A549 (cell line): ENCODE data around the gene MAPRE3. TPM values are rescaled to one million over a fixed set of nuclear protein-coding genes. Genes with fewer than 3 reads are reported as not detected.

ENCODE experiments used
- ATAC-seq, 2 experiments: fragments of 200-7000 bp in 1 of 2; fragments of >200 bp in 1 of 2; cut with Nextera tagmentation in 1 of 2; cut with Tn5 transposase in 1 of 2; 3 replicates each; pipeline versions ENCODE4 v1.8.0 to v1.9.1; 2018 to 2020; ENCODE audit warnings: mild to moderate bottlenecking in 1 of 2, moderate library complexity in 1 of 2
- CTCF ChIA-PET: fragments of 300-600 bp; sonication (Branson Sonifier 250); formaldehyde crosslinking; extraction: SDS; loops from one replicate; lab custom pipeline; 2021; ENCODE audit warnings: antibody characterized with exemption, inconsistent platforms; lab: Yijun Ruan, JAX
- POLR2A ChIA-PET: fragments of 350-600 bp; formaldehyde crosslinking; extraction: SDS; loops from one replicate; lab custom pipeline; 2021; ENCODE audit warnings: antibody characterized with exemption, inconsistent platforms; lab: Yijun Ruan, JAX
- DNase-seq, 2 experiments: peaks; one replicate each; pipeline versions ENCODE4 v3.0.0 to v3.0.0-alpha.2; 2011 to 2016; ENCODE audit warnings: low read depth in 1 of 2, low spot score in 1 of 2
- FAIRE-seq: peaks from 2 replicates; lab custom pipeline; 2011; peaks lifted over from hg19 to GRCh38; lab: Jason Lieb, UNC
- H3K27ac ChIP-seq, 2 experiments: fragments of >200 bp; sonication (Bioruptor Twin); formaldehyde crosslinking; 3 replicates each; pipeline ENCODE4 v1.5.1; 2016 to 2017
- H3K4me1 ChIP-seq: fragments of >200 bp; sonication (Bioruptor Twin); formaldehyde crosslinking; 3 replicates; pipeline ENCODE4 v1.6.1; 2016
- H3K4me2 ChIP-seq: fragments of >200 bp; sonication (Bioruptor Twin); formaldehyde crosslinking; 3 replicates; pipeline ENCODE4 v1.6.1; 2016
- H3K4me3 ChIP-seq: fragments of >200 bp; sonication (Bioruptor Twin); formaldehyde crosslinking; 3 replicates; pipeline ENCODE4 v1.5.1; 2016
- H3K9me3 ChIP-seq: fragments of >200 bp; sonication (Bioruptor Twin); formaldehyde crosslinking; 3 replicates; pipeline ENCODE4 v1.6.1; 2016
- ATOH8 ChIP-seq: fragments of 250-450 bp; sonication (Bioruptor Pico); IDR thresholded peaks from 2 replicates; pipeline ENCODE4 v1.5.0; 2020; ENCODE audit warnings: low read depth, mild to moderate bottlenecking, moderate library complexity
- CBX2 ChIP-seq: fragments of 200-600 bp; sonication (generic); IDR thresholded peaks from 2 replicates; pipeline ENCODE4 v1.6.1; 2016; ENCODE audit warnings: low read depth, mild to moderate bottlenecking, borderline replicate concordance
- CBX8 ChIP-seq: fragments of 200-600 bp; sonication (generic); IDR thresholded peaks from 2 replicates; pipeline ENCODE4 v1.6.1; 2016
- CEBPB ChIP-seq, 2 experiments: fragments of >200 bp in 1 of 2; sonication (Bioruptor Twin) in 1 of 2; formaldehyde crosslinking in 1 of 2; IDR thresholded peaks; 2 replicates each; pipeline ENCODE4 v1.6.1; 2012 to 2016
- CHD2 ChIP-seq: fragments of 150-350 bp; IDR thresholded peaks from 2 replicates; pipeline ENCODE4 v1.6.1; 2014; ENCODE audit warnings: low read length; ENCODE audit not compliant: partially characterized antibody
- CHD4 ChIP-seq: fragments of 200-600 bp; sonication (generic); IDR thresholded peaks from 2 replicates; pipeline ENCODE4 v1.6.1; 2016; ENCODE audit warnings: antibody characterized with exemption, mild to moderate bottlenecking, borderline replicate concordance
- E2F6 ChIP-seq: IDR thresholded peaks from 2 replicates; pipeline ENCODE4 v1.6.1; 2012; ENCODE audit warnings: low read depth, borderline replicate concordance
- EHMT2 ChIP-seq: fragments of 200-600 bp; sonication (generic); IDR thresholded peaks from 2 replicates; pipeline ENCODE4 v1.6.1; 2016; ENCODE audit warnings: antibody characterized with exemption, low read depth, mild to moderate bottlenecking, moderate library complexity
- ELK1 ChIP-seq: fragments of 150-350 bp; IDR thresholded peaks from 2 replicates; pipeline ENCODE4 v1.6.1; 2014; ENCODE audit warnings: low read depth, mild to moderate bottlenecking, low read length
- EP300 ChIP-seq, 2 experiments: fragments of >200 bp; sonication (Bioruptor Twin); formaldehyde crosslinking; IDR thresholded peaks; 2 replicates in 1 of 2; 3 replicates in 1 of 2; pipeline ENCODE4 v1.6.1; 2016 to 2017
- FOSB ChIP-seq: fragments of 250-450 bp; sonication (Bioruptor Pico); IDR thresholded peaks from 2 replicates; pipeline ENCODE4 v1.5.0; 2020; ENCODE audit warnings: mild to moderate bottlenecking, moderate library complexity
- FOSL2 ChIP-seq, 2 experiments: fragments of 450-650 bp in 1 of 2; fragments of >200 bp in 1 of 2; sonication (Bioruptor Twin) in 1 of 2; formaldehyde crosslinking; IDR thresholded peaks; 2 replicates each; pipeline versions ENCODE4 v1.5.0 to v1.6.1; 2016 to 2020; ENCODE audit warnings: mild to moderate bottlenecking in 1 of 2, moderate library complexity in 1 of 2
- GATA3 ChIP-seq: IDR thresholded peaks from 2 replicates; pipeline ENCODE4 v1.6.1; 2012; ENCODE audit warnings: borderline replicate concordance
- HMGXB4 ChIP-seq: fragments of 250-450 bp; sonication (Bioruptor Pico); IDR thresholded peaks from 2 replicates; pipeline ENCODE4 v1.5.0; 2021; ENCODE audit warnings: mild to moderate bottlenecking, moderate library complexity, borderline replicate concordance
- JUN ChIP-seq, 2 experiments: fragments of >200 bp; sonication (Bioruptor Twin); formaldehyde crosslinking; IDR thresholded peaks; 2 replicates in 1 of 2; 3 replicates in 1 of 2; pipeline ENCODE4 v1.6.1; 2016 to 2017
- MAFK ChIP-seq: fragments of 450-650 bp; IDR thresholded peaks from 2 replicates; pipeline ENCODE4 v1.6.1; 2014; ENCODE audit not compliant: partially characterized antibody
- MAZ ChIP-seq: fragments of 150-350 bp; IDR thresholded peaks from 2 replicates; pipeline ENCODE4 v1.6.1; 2014; ENCODE audit warnings: antibody characterized with exemption, low read depth, low read length, borderline replicate concordance
- MYC ChIP-seq: IDR thresholded peaks from 2 replicates; pipeline ENCODE4 v1.6.1; 2012; ENCODE audit warnings: mild to moderate bottlenecking, inconsistent platforms, low read length, improper control_type of control experiment, borderline replicate concordance
- NR3C1 ChIP-seq: fragments of >200 bp; sonication (Bioruptor Twin); formaldehyde crosslinking; IDR thresholded peaks from 3 replicates; pipeline ENCODE4 v1.6.1; 2017
- PHF8 ChIP-seq: fragments of 200-600 bp; sonication (generic); IDR thresholded peaks from 2 replicates; pipeline ENCODE4 v1.6.1; 2016; ENCODE audit warnings: low read depth, mild to moderate bottlenecking, antibody characterized with exemption, moderate library complexity, borderline replicate concordance
- RARB ChIP-seq: fragments of 250-450 bp; sonication (Bioruptor Pico); IDR thresholded peaks from 2 replicates; pipeline ENCODE4 v1.8.0; 2021; ENCODE audit warnings: mild to moderate bottlenecking, moderate library complexity
- RCOR1 ChIP-seq: fragments of 150-350 bp; IDR thresholded peaks from 2 replicates; pipeline ENCODE4 v1.6.1; 2014; ENCODE audit warnings: antibody characterized with exemption, low read length, low read depth
- TFCP2L1 ChIP-seq: fragments of 250-450 bp; sonication (Bioruptor Pico); IDR thresholded peaks from 2 replicates; pipeline ENCODE4 v1.5.0; 2021; ENCODE audit warnings: mild to moderate bottlenecking
- ZNF302 ChIP-seq: fragments of 250-450 bp; sonication (Bioruptor Pico); IDR thresholded peaks from 2 replicates; pipeline ENCODE4 v1.9.0; 2021; ENCODE audit warnings: inconsistent platforms, mild to moderate bottlenecking, moderate library complexity
- ZSCAN20 ChIP-seq: fragments of 250-450 bp; sonication (Bioruptor Pico); IDR thresholded peaks from 2 replicates; pipeline ENCODE4 v1.8.0; 2022; ENCODE audit warnings: mild to moderate bottlenecking, moderate library complexity
- WGBS: methylation state at CpG from one replicate; pipeline ENCODE4 v1.1.6; 2017; ENCODE audit errors: missing lambda C conversion rate; 5-methylcytosine and 5-hydroxymethylcytosine counted together
- polyA plus RNA-seq, 4 experiments: library from polyadenylated mRNA; depleted of rRNA in 3 of 4; stranded (reverse); fragments of >200 nt; fragmentation: RNase III in 1 of 4; extraction: RNeasy Plus Mini Kit Qiagen cat#74134 plus additional on column Dnase treatment in 1 of 4; gene quantifications; 2 replicates in 3 of 4; 3 replicates in 1 of 4; pipeline ENCODE4 v1.2.3, GENCODE V29; 2011 to 2017

MAPRE3 gene
- polyA plus RNA-seq, 2 of the 4 experiments (the other 2 are of a cell fraction), result 12.1 to 21.5 TPM

GRCh38 chr2:27042985-27043634 lies 72.7 kb downstream of the MAPRE3 start:
- FAIRE-seq (no peak), ATAC-seq (no peak), DNase-seq (no peak)
- Histone ChIP-seq H3K27ac (no peak overlapping the region), H3K9me3 (no peaks in the 10 kb centered on the region), H3K4me1 (no peaks in the 10 kb centered on the region), H3K4me2 (no peak overlapping the region), H3K4me3 (no peak overlapping the region)
- ChIA-PET POLR2A (interaction anchor here (1.0 to 1.2 kb wide), 2 partner anchors 10 to 12 kb away, joined by 3 to 5 read pairs; partner anchors contain the start of gene TMEM214), CTCF (interaction anchor here (0.6 to 2.0 kb wide), 7 partner anchors 8 to 81 kb away, joined by 3 to 10 read pairs (median 4); partner anchors contain the start of genes AGBL5 and TMEM214)
- TF ChIP-seq FOSB (CRISPR knock-in tag), result no peak
- no peak for TF ChIP-seq CBX8
- 0 out of 5 replicates have a peak, but pooled peaks of 1 of the 2 experiments have one; percentile 4 for TF ChIP-seq JUN (IDR thresholded peaks at IDR 0.05)
- no peak for TF ChIP-seq TFCP2L1
- TF ChIP-seq CHD2, result no peak
- WGBS, result 83% methylated on average over 7 of the region's 7 CpGs

- peak overlapping the region; percentile 86 for H3K4me3 ChIP-seq
- ChIA-PET POLR2A (interaction anchor here (1.0 to 3.3 kb wide), 9 partner anchors 8 to 88 kb away, joined by 3 to 37 read pairs (median 9); partner anchors contain the start of genes OST4 and TMEM214), CTCF (interaction anchor here (0.6 to 13.5 kb wide), 17 partner anchors 10 to 231 kb away, joined by 3 to 143 read pairs (median 6); partner anchors contain the start of genes OST4 and TMEM214)
- FAIRE-seq (no peak), DNase-seq (peak in 1 of 2 experiments; percentile 70), ATAC-seq (peak; percentile 23 to 38)
- peaks cover 13% of the 10 kb centered on the region; the same call in 2 of the 3 replicates for H3K4me1 ChIP-seq
- peak overlapping the region; percentile 79 to 93 for H3K27ac ChIP-seq
- peak overlapping the region; percentile 89 for H3K4me2 ChIP-seq
- 46% methylated on average over 19 of the region's 52 CpGs for WGBS
- TF ChIP-seq GATA3 (no peak), EHMT2 (no peak), RARB (CRISPR knock-in tag) (no peak), MAFK (no peak), FOSL2 (IDR thresholded peaks at IDR 0.05) (no peak), FOSL2 (CRISPR knock-in tag; IDR thresholded peaks at IDR 0.05) (no peak), RCOR1 (no peak), PHF8 (no peak), CEBPB (IDR thresholded peaks at IDR 0.05) (no peak), E2F6 (no peak), MAZ (no peak)
- no peaks in the 10 kb centered on the region for H3K9me3 ChIP-seq
Measured at GRCh38 chr2:27049422-27050280, 79.2 kb downstream of the MAPRE3 start.

GRCh38 chr2:27050281-27050995 lies 80.0 kb downstream of the MAPRE3 start:
- WGBS, result 2% methylated on average over 47 of the region's 48 CpGs
- CTCF ChIA-PET, result interaction anchor here (0.8 to 13.5 kb wide), 18 partner anchors 9 to 253 kb away, joined by 3 to 143 read pairs (median 6); partner anchors contain the start of genes OST4 and TMEM214
- H3K4me3 ChIP-seq, result peak overlapping the region; percentile 86
- H3K27ac ChIP-seq, result peak overlapping the region; percentile 83 to 93
- ATAC-seq (peak; percentile 77 to 86), FAIRE-seq (no peak), DNase-seq (peak; percentile 95 to 97)
- POLR2A ChIA-PET, result interaction anchor here (0.9 to 3.3 kb wide), 17 partner anchors 9 to 331 kb away, joined by 3 to 37 read pairs (median 6); partner anchors contain the start of genes KHK, OST4 and TMEM214
- peak overlapping the region; percentile 89 for H3K4me2 ChIP-seq
- H3K9me3 ChIP-seq, result no peaks in the 10 kb centered on the region
- peaks cover 13% of the 10 kb centered on the region; the same call in 2 of the 3 replicates for H3K4me1 ChIP-seq
- TF ChIP-seq EP300 (IDR thresholded peaks at IDR 0.05) (no peak), CBX2 (no peak), NR3C1 (no peak), ATOH8 (no peak), ELK1 (no peak), ZNF302 (CRISPR knock-in tag) (no peak), TFCP2L1 (peak; percentile 6), CHD4 (no peak), HMGXB4 (CRISPR knock-in tag) (peak; percentile 87), RCOR1 (no peak), MYC (no peak; the same call in 1 of the 2 replicates), ZSCAN20 (no peak)
